Epithelial cell of proximal tubule (primary cell): ENCODE results near the gene FBXL13. TPM values are rescaled to one million over a fixed set of nuclear protein-coding genes. Genes with fewer than 3 reads are reported as not detected.
"Not testable (repeated sequence)": the region's sequence is repeated elsewhere in the genome, so short reads cannot be mapped to it uniquely, and the experiment has no call there.

Source experiments
- DNase-seq: peaks from one replicate; pipeline ENCODE4 v3.0.0-alpha.2; 2011; ENCODE audit warnings: low read depth
- H3K4me3 ChIP-seq: 2 replicates; pipeline ENCODE4 v1.5.1; 2011; ENCODE audit warnings: low read depth, mild to moderate bottlenecking, low read length
- CTCF ChIP-seq: conservative IDR thresholded peaks from 2 replicates; pipeline ENCODE4 v1.5.1; 2012; ENCODE audit warnings: low read depth, mild to moderate bottlenecking, low read length
- total RNA-seq: library from RNA; depleted of rRNA; stranded (reverse); fragments of >200 nt; gene quantifications from 2 replicates; pipeline ENCODE4 v1.2.3, GENCODE V29; 2015

Gene FBXL13
- total RNA-seq, 1 donor from 2014 or later, result 1.6 TPM

- no peak for DNase-seq
Observed at GRCh38 chr7:103071000-103071399, 3.6 kb downstream of the FBXL13 start.

GRCh38 chr7:103068414-103069403 is 5.9 kb downstream of the FBXL13 start:
- no peak for TF ChIP-seq CTCF
- DNase-seq, result no peak
- no peak overlapping the region for H3K4me3 ChIP-seq

More at GRCh38 chr7:103071000-103071399, 3.6 kb downstream of the FBXL13 start:
- no peak for TF ChIP-seq CTCF
- H3K4me3 ChIP-seq, result no peak overlapping the region

- DNase-seq, result no peak
- no peak overlapping the region for H3K4me3 ChIP-seq
- peak; percentile 72 for TF ChIP-seq CTCF
Observed at GRCh38 chr7:103065667-103066066, 8.9 kb downstream of the FBXL13 start.

GRCh38 chr7:103063895-103064294 is 10.7 kb downstream of the FBXL13 start:
- DNase-seq, result no peak
- no peak overlapping the region for H3K4me3 ChIP-seq
- TF ChIP-seq CTCF, result peak; percentile 16

GRCh38 chr7:103059471-103059870 is 15.1 kb downstream of the FBXL13 start:
- DNase-seq, result no peak
- no peak for TF ChIP-seq CTCF

GRCh38 chr7:103058122-103058521 is 16.5 kb downstream of the FBXL13 start:
- H3K4me3 ChIP-seq, result no peak overlapping the region
- no peak for DNase-seq
- no peak for TF ChIP-seq CTCF

More at GRCh38 chr7:103059471-103059870, 15.1 kb downstream of the FBXL13 start:
- no peak overlapping the region for H3K4me3 ChIP-seq

- H3K4me3 ChIP-seq, DNase-seq: not testable (repeated sequence)
Observed at GRCh38 chr7:103056006-103056405, 18.6 kb downstream of the FBXL13 start.
